Memory B cell (primary cell): ENCODE results near the gene EEF2K.

Experiments
- ATAC-seq: fragments of 150-1000 bp; cut with Tn5 transposase; 2 replicates; pipeline ENCODE4 v1.10.0; 2021; ENCODE audit warnings: low read depth, mild to moderate bottlenecking, moderate library complexity
- DNase-seq, 2 donors: peaks; one replicate each; pipeline ENCODE4 v3.0.0; 2022; ENCODE audit warnings: low spot score in 2 of 2
- H3K27ac Mint-ChIP-seq: one replicate; pipeline ENCODE4 v1.8.0; 2022; ENCODE audit warnings: mild to moderate bottlenecking, moderate library complexity, mixed read lengths
- H3K27me3 Mint-ChIP-seq: one replicate; pipeline ENCODE4 v1.8.0; 2022; ENCODE audit warnings: mixed read lengths
- H3K36me3 Mint-ChIP-seq: one replicate; pipeline ENCODE4 v1.8.0; 2022; ENCODE audit warnings: mild to moderate bottlenecking, mixed read lengths
- H3K4me1 Mint-ChIP-seq: one replicate; pipeline ENCODE4 v1.8.0; 2022; ENCODE audit warnings: mixed read lengths
- H3K4me3 Mint-ChIP-seq: one replicate; pipeline ENCODE4 v1.8.0; 2022; ENCODE audit warnings: mild to moderate bottlenecking, moderate library complexity, mixed read lengths
- H3K9me3 Mint-ChIP-seq: one replicate; pipeline ENCODE4 v1.8.0; 2022; ENCODE audit warnings: mixed read lengths

The EEF2K gene

GRCh38 chr16:22265351-22265750 is 59.3 kb downstream of the EEF2K start:
- no peaks in the 10 kb centered on the region for H3K27me3 Mint-ChIP-seq
- DNase-seq (no peak), ATAC-seq (no peak)
- no peak overlapping the region for H3K27ac Mint-ChIP-seq
- H3K36me3 Mint-ChIP-seq, result peaks cover 22% of the 10 kb centered on the region
- no peaks in the 10 kb centered on the region for H3K9me3 Mint-ChIP-seq
- no peaks in the 10 kb centered on the region for H3K4me1 Mint-ChIP-seq
- H3K4me3 Mint-ChIP-seq, result no peak overlapping the region

GRCh38 chr16:22266546-22266945 is 60.5 kb downstream of the EEF2K start:
- Mint-ChIP-seq H3K9me3 (no peaks in the 10 kb centered on the region), H3K27me3 (no peaks in the 10 kb centered on the region), H3K27ac (no peak overlapping the region), H3K4me1 (peaks cover 2% of the 10 kb centered on the region), H3K36me3 (peaks cover 24% of the 10 kb centered on the region), H3K4me3 (no peak overlapping the region)
- ATAC-seq (no peak), DNase-seq (no peak)

- H3K27me3 Mint-ChIP-seq, result no peaks in the 10 kb centered on the region
- H3K9me3 Mint-ChIP-seq, result no peaks in the 10 kb centered on the region
- H3K4me3 Mint-ChIP-seq, result no peak overlapping the region
- no peak overlapping the region for H3K27ac Mint-ChIP-seq
- H3K36me3 Mint-ChIP-seq, result peaks cover 32% of the 10 kb centered on the region
- DNase-seq (no peak), ATAC-seq (no peak)
- H3K4me1 Mint-ChIP-seq, result peaks cover 2% of the 10 kb centered on the region
Observed at GRCh38 chr16:22267764-22268163, 61.7 kb downstream of the EEF2K start.

GRCh38 chr16:22270525-22270924 is 64.4 kb downstream of the EEF2K start:
- Mint-ChIP-seq H3K9me3 (no peaks in the 10 kb centered on the region), H3K4me1 (peaks cover 2% of the 10 kb centered on the region), H3K27me3 (no peaks in the 10 kb centered on the region), H3K27ac (no peak overlapping the region), H3K4me3 (no peak overlapping the region), H3K36me3 (peaks cover 31% of the 10 kb centered on the region)
- no peak for ATAC-seq
- no peak for DNase-seq

GRCh38 chr16:22272870-22273650 is 67.0 kb downstream of the EEF2K start:
- Mint-ChIP-seq H3K27ac (no peak overlapping the region), H3K4me1 (peaks cover 2% of the 10 kb centered on the region), H3K36me3 (peaks cover 27% of the 10 kb centered on the region), H3K4me3 (no peak overlapping the region), H3K27me3 (no peaks in the 10 kb centered on the region), H3K9me3 (no peaks in the 10 kb centered on the region)
- ATAC-seq (no peak), DNase-seq (no peak)

- no peaks in the 10 kb centered on the region for H3K27me3 Mint-ChIP-seq
- H3K9me3 Mint-ChIP-seq, result no peaks in the 10 kb centered on the region
- no peak overlapping the region for H3K27ac Mint-ChIP-seq
- peaks cover 22% of the 10 kb centered on the region for H3K36me3 Mint-ChIP-seq
- ATAC-seq, result no peak
- DNase-seq, result no peak
- peaks cover 2% of the 10 kb centered on the region for H3K4me1 Mint-ChIP-seq
- no peak overlapping the region for H3K4me3 Mint-ChIP-seq
Observed at GRCh38 chr16:22274916-22275315, 68.8 kb downstream of the EEF2K start.

DNA sequence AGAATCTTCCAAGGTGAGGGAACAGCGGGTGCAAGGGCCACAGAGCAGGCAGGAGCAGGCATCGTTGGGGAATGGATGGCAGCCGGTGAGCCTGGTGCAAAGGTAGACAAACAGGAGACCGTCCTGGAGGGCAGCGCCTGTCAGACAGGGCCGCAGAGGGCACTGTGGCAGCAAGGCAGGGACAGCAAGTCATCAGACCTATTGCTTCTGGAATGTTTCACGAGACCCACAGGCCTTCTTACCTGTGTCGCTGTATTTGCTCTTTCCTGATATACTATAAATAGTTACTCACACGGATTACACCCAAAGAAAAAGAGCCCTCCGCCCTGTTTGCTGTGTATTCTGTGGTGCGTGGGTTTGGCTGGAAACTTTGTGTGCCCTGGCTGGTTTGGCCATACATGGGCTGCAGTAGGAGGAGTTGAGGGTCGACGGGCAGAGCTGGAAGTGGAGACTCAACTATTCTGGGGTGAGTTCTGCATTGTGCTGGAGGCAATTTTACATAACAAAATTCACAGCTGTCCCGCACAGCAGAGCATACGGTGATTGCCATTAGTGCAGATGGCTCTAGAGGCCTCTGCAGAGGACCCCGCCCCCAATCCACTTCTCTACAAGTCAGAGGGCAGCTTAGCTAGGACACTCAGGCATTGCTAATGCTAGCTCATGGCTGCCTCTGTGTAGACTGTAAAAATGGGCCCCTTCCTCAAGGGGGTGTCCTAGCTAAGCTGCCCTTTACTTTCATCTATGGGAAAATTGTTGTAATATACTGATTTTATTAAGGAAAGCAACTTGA is 72.6 kb downstream of the EEF2K start:
- H3K9me3 Mint-ChIP-seq, result no peaks in the 10 kb centered on the region
- H3K4me3 Mint-ChIP-seq, result no peak overlapping the region
- no peak overlapping the region for H3K27ac Mint-ChIP-seq
- no peaks in the 10 kb centered on the region for H3K27me3 Mint-ChIP-seq
- DNase-seq (no peak), ATAC-seq (no peak)
- H3K4me1 Mint-ChIP-seq, result no peaks in the 10 kb centered on the region
- H3K36me3 Mint-ChIP-seq, result peaks cover 27% of the 10 kb centered on the region

DNA sequence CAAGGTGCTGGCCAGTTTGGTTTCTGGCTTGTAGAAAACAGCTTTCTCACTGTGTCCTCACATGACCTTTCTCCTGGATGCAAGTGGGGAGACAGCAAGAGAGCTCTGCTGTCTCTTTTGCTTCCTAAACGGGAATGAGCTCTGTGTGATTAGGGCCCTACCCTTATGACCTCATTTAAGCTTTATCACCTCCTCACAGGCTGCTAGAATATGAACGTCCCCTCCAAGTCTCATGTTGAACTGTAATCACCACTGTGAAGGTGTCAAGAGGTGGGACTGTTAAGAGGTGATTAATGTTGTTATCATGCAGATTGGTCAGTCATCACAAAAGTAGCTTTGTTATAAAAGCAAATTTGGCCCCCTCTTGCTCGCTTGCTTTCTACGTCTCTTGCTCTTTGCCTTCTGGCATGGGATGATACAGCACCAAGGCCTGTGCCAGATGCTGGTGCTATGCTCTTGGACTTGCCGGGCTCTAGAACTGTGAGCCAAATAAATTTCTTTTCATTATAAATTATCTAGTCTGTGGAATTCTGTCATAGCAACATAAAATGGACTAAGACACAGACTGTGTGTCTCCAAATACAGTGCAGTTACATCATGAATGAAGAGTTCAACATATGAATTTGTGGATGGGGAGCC is 76.3 kb downstream of the EEF2K start:
- Mint-ChIP-seq H3K36me3 (peaks cover 26% of the 10 kb centered on the region), H3K27ac (no peak overlapping the region), H3K4me3 (no peak overlapping the region), H3K4me1 (no peaks in the 10 kb centered on the region), H3K27me3 (no peaks in the 10 kb centered on the region), H3K9me3 (no peaks in the 10 kb centered on the region)
- ATAC-seq (no peak), DNase-seq (no peak)

DNA sequence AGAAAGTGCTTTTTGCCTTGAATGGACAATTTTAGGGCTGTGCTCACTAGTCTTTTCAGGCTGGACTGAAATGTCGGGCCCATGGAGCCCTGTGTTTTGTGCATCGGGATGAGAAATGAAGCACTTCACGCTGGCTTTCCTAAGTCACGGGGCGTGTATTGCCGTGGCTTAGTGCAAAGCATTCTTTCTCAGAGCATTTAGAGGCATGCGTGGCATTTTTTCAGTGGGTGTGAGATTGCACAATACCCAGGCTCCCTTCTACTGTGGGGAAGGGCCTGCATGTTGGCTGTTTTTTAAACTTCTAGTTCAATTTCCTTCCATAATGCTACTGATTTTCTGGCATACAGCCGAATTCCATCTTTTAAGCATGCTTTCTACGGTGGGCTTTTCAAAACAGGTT is 78.6 kb downstream of the EEF2K start:
- Mint-ChIP-seq H3K4me3 (no peak overlapping the region), H3K4me1 (no peaks in the 10 kb centered on the region), H3K27ac (no peak overlapping the region), H3K27me3 (no peaks in the 10 kb centered on the region), H3K9me3 (no peaks in the 10 kb centered on the region), H3K36me3 (peaks cover 21% of the 10 kb centered on the region)
- ATAC-seq, result no peak
- DNase-seq, result no peak

GRCh38 chr16:22285080-22285479 is 79.0 kb downstream of the EEF2K start:
- Mint-ChIP-seq H3K4me1 (no peaks in the 10 kb centered on the region), H3K36me3 (peaks cover 19% of the 10 kb centered on the region), H3K9me3 (no peaks in the 10 kb centered on the region), H3K4me3 (no peak overlapping the region), H3K27me3 (no peaks in the 10 kb centered on the region), H3K27ac (no peak overlapping the region)
- ATAC-seq, result no peak
- no peak for DNase-seq

DNA sequence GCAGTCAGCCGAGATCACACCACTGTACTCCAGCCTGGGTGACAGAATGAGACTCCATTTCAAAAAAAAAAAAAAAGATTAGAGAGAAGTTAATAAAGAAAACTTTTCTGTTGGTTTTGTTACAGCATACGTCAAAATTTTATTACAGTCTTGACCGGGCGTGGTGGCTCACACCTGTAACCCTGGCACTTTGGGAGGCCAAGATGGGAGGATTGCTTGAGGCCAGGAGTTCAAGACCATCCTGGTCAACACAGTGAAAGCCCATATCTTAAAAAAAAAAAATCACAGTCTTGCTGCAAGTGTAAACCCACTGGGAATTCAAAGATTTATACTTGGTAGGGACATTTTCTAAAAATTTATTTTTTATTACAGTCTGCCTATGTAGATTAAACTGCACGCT is 84.9 kb downstream of the EEF2K start:
- Mint-ChIP-seq H3K36me3 (no peaks in the 10 kb centered on the region), H3K4me3 (no peak overlapping the region)
- DNase-seq, result no peak

GRCh38 chr16:22291860-22292318 is 85.8 kb downstream of the EEF2K start:
- Mint-ChIP-seq H3K27me3 (no peaks in the 10 kb centered on the region), H3K4me1 (peaks cover 3% of the 10 kb centered on the region), H3K27ac (no peak overlapping the region), H3K9me3 (no peaks in the 10 kb centered on the region), H3K4me3 (no peak overlapping the region), H3K36me3 (no peaks in the 10 kb centered on the region)
- DNase-seq (no peak), ATAC-seq (no peak)

More for the DNA sequence above, 84.9 kb downstream of the EEF2K start:
- no peaks in the 10 kb centered on the region for H3K27me3 Mint-ChIP-seq
- no peaks in the 10 kb centered on the region for H3K4me1 Mint-ChIP-seq
- no peak overlapping the region for H3K27ac Mint-ChIP-seq
- no peak for ATAC-seq
- no peaks in the 10 kb centered on the region for H3K9me3 Mint-ChIP-seq

GRCh38 chr16:22292320-22292719 is 86.2 kb downstream of the EEF2K start:
- Mint-ChIP-seq H3K4me1 (peaks cover 3% of the 10 kb centered on the region), H3K27me3 (no peaks in the 10 kb centered on the region), H3K9me3 (no peaks in the 10 kb centered on the region), H3K4me3 (no peak overlapping the region), H3K36me3 (no peaks in the 10 kb centered on the region), H3K27ac (no peak overlapping the region)
- ATAC-seq (no peak), DNase-seq (no peak)
